ENCODE measurements around the gene DYNLT4. TPM values are rescaled to one million over a fixed set of nuclear protein-coding genes. Genes with fewer than 3 reads are reported as not detected.
"Not testable (repeated sequence)": the region's sequence is repeated elsewhere in the genome, so short reads cannot be mapped to it uniquely, and the experiment has no call there.

The DYNLT4 gene
- polyA plus RNA-seq, result not detected

DNA sequence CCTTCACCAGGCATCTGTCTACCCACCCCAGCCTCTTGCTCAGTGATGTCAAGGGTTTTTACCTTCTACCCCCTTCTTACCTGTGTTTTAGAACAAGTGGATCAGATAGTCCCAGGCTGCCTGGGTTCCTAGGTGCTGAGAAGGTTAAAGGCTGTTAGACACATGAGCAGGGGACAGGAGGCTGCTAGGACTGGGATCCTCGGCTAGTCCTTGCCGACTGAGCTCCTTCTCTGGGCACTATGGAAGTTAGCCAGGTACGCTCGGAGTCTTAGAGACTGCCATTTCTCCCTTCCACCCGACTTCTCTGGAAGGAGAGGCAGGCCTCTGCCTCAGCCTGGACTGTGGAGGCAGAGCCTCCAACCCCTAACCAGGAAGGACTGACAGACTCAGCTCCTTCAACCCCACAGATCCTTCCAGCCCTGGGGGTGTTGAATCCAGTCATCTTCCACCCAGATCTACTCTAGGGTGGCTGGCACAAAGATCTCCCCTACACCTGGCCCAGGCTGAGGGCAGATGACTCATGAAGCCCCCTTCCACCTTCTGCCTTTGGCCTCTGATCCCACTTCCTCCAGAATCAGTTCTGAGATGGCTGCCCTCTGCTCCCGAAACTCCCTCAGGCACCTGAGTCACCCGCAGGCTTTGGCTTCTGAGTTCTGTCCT lies at the start of gene DYNLT4:
TSS of gene DYNLT4 (minus strand) at position 648 of the 660 bp plus-strand sequence. CDS start 683 bp downstream, outside the sequence.
- H3K27me3 Mint-ChIP-seq, result no peaks in the 10 kb centered on the region
- no peaks in the 10 kb centered on the region for H3K9me3 Mint-ChIP-seq
- peak within 1 kb of the TSS; percentile 64 to 92 (median 81) for H3K4me3 Mint-ChIP-seq
- H3K27ac Mint-ChIP-seq, result peak within 1 kb of the TSS; percentile 97 to 99 (median 99)
- H3K36me3 Mint-ChIP-seq, result peaks cover 1% of the 10 kb centered on the region
- H3K4me1 Mint-ChIP-seq, result peaks cover 36 to 53% (median 45%) of the 10 kb centered on the region in 3 donors

DNA sequence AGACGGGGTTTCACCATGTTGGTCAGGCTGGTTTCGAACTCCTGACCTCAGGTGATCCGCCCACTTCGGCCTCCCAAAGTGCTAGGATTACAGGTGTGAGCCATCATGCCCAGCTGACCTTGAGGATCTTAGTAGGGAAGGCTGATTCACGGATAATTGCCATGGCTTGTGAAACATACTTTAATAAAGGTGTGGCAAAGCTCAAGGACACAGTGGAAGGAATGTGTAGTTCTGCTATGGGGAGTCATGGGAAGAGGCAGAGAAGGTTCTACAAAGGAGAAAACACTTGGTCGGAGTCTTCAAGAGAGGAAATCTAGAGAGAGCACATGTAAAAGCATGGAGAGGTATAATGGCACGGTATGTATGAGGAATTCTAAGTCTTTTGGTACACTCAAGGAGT lies 48.6 kb upstream of the DYNLT4 start:
- H3K27ac Mint-ChIP-seq, result peak overlapping the region in 1 of 3 donors; percentile 72
- H3K9me3 Mint-ChIP-seq, result no peaks in the 10 kb centered on the region
- peaks cover 6 to 12% (median 8%) of the 10 kb centered on the region in 3 donors for H3K4me1 Mint-ChIP-seq

GRCh38 chr1:44854970-44855369 lies 47.8 kb upstream of the DYNLT4 start:
- H3K4me3 Mint-ChIP-seq, result no peak overlapping the region
- peaks cover 0 to 7% (median 4%) of the 10 kb centered on the region in 3 donors for H3K4me1 Mint-ChIP-seq
- H3K36me3 Mint-ChIP-seq, result peaks cover 15% of the 10 kb centered on the region
- no peak overlapping the region for H3K27ac Mint-ChIP-seq
- H3K9me3 Mint-ChIP-seq, result no peaks in the 10 kb centered on the region
- no peaks in the 10 kb centered on the region for H3K27me3 Mint-ChIP-seq

More for the DNA sequence above, 48.6 kb upstream of the DYNLT4 start:
- Mint-ChIP-seq H3K4me3 (no peak overlapping the region), H3K27me3 (no peaks in the 10 kb centered on the region), H3K36me3 (peaks cover 17% of the 10 kb centered on the region)

GRCh38 chr1:44853201-44853600 lies 46.0 kb upstream of the DYNLT4 start:
- Mint-ChIP-seq H3K36me3 (peaks cover 21% of the 10 kb centered on the region), H3K27ac (peak overlapping the region in 1 of 3 donors; percentile 82)

DNA sequence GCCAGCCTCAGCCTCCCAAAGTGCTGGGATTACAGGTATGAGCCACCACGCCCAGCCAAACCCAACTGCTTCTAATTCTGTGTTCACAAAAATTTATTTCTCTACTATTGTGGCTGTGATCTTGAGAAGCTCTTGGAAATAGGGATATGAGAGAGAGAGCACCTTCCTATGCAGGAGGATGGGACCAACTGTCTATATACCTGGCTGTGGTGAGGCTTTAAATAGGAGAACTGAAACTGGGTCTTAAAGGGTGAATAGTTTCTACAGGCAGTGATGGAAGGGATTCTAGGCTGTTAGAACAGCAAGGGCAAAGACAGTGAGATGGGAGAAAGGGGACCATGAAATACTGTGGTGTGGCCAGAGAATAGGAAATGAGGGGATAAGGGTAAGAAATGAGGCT lies 44.2 kb upstream of the DYNLT4 start:
- H3K9me3 Mint-ChIP-seq, result no peaks in the 10 kb centered on the region
- no peaks in the 10 kb centered on the region for H3K27me3 Mint-ChIP-seq
- H3K4me1 Mint-ChIP-seq, result peaks cover 0 to 7% (median 4%) of the 10 kb centered on the region in 3 donors
- H3K27ac Mint-ChIP-seq, result no peak overlapping the region
- H3K36me3 Mint-ChIP-seq, result peaks cover 28% of the 10 kb centered on the region
- no peak overlapping the region for H3K4me3 Mint-ChIP-seq

More at GRCh38 chr1:44853201-44853600, 46.0 kb upstream of the DYNLT4 start:
- no peaks in the 10 kb centered on the region for H3K27me3 Mint-ChIP-seq
- H3K4me1 Mint-ChIP-seq, result peaks cover 0 to 7% (median 4%) of the 10 kb centered on the region in 3 donors
- no peaks in the 10 kb centered on the region for H3K9me3 Mint-ChIP-seq
- H3K4me3 Mint-ChIP-seq, result no peak overlapping the region

- Mint-ChIP-seq H3K36me3 (peaks cover 22% of the 10 kb centered on the region), H3K4me1 (peaks cover 0 to 7% (median 4%) of the 10 kb centered on the region in 3 donors), H3K9me3 (no peaks in the 10 kb centered on the region), H3K27ac (no peak overlapping the region), H3K4me3 (no peak overlapping the region), H3K27me3 (no peaks in the 10 kb centered on the region)
Observed at GRCh38 chr1:44849575-44850132, 42.5 kb upstream of the DYNLT4 start.

GRCh38 chr1:44848456-44849181 lies 41.5 kb upstream of the DYNLT4 start:
- Mint-ChIP-seq H3K27ac (no peak overlapping the region), H3K9me3 (no peaks in the 10 kb centered on the region), H3K27me3 (no peaks in the 10 kb centered on the region), H3K36me3 (peaks cover 20% of the 10 kb centered on the region), H3K4me3 (no peak overlapping the region), H3K4me1 (peaks cover 0 to 7% (median 6%) of the 10 kb centered on the region in 3 donors)

DNA sequence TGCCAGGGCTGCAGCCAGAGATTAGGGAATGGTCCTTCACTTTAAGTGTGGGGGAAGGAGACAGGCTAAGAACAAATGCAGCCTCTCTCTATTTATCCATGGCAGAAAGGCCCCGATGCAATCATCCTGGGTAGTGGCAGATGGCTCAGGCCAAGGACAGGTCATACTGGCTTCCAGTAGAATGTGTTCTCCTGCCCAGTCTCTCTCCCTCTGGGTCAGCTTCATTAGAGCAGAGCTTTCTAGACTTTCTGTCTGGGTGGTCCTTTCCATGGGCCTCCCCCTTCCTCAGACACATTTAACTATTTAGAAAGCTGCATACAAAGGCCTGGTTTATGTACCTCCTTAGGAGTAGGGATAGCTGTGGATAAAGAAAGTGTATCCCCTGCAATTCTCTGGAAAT lies 40.7 kb upstream of the DYNLT4 start:
- peaks cover 17% of the 10 kb centered on the region for H3K36me3 Mint-ChIP-seq
- no peaks in the 10 kb centered on the region for H3K9me3 Mint-ChIP-seq
- H3K4me1 Mint-ChIP-seq, result peaks cover 0 to 6% (median 5%) of the 10 kb centered on the region in 3 donors
- no peak overlapping the region for H3K27ac Mint-ChIP-seq
- H3K4me3 Mint-ChIP-seq, result no peak overlapping the region
- no peaks in the 10 kb centered on the region for H3K27me3 Mint-ChIP-seq

DNA sequence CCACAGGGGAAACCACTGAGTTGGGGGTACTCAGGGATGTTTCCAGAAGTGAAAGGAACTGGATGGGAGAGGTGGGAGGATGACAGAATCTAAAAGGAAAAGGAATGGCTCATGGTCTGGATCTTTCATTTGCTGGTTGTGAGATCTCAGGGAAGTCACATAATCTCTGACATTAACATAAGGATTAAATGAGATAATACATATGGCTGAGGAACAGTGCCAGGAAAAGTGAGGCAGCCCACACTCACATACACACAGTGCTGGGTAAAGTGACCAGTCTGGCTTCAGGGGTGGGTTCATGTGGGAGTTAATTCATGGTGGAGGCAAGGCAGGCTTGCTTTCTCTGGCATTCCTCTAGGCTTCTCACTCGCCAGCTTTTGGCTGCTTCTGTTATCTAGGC lies 39.8 kb upstream of the DYNLT4 start:
- Mint-ChIP-seq H3K4me3 (no peak overlapping the region), H3K9me3 (no peaks in the 10 kb centered on the region), H3K4me1 (peaks cover 0 to 10% (median 10%) of the 10 kb centered on the region in 3 donors), H3K27ac (peak overlapping the region in 2 of 3 donors; percentile 39 to 53), H3K36me3 (peaks cover 15% of the 10 kb centered on the region), H3K27me3 (peaks cover 6% of the 10 kb centered on the region)

- peaks cover 8% of the 10 kb centered on the region for H3K36me3 Mint-ChIP-seq
- H3K27me3 Mint-ChIP-seq, result peaks cover 17% of the 10 kb centered on the region
- peak within 1 kb of the TSS in 1 of 3 donors; percentile 1 for H3K27ac Mint-ChIP-seq
- H3K4me3 Mint-ChIP-seq, result peak within 1 kb of the TSS; percentile 35 to 71 (median 46)
- peaks cover 0 to 7% (median 4%) of the 10 kb centered on the region in 3 donors for H3K4me1 Mint-ChIP-seq
- no peaks in the 10 kb centered on the region for H3K9me3 Mint-ChIP-seq
Observed at GRCh38 chr1:44842862-44843655, 35.9 kb upstream of the DYNLT4 start, which contains the start of gene PTCH2. Gene PTCH2, minus strand, starts transcription at chr1:44843253. Its CDS starts 321 bp downstream, at chr1:44842932.

DNA sequence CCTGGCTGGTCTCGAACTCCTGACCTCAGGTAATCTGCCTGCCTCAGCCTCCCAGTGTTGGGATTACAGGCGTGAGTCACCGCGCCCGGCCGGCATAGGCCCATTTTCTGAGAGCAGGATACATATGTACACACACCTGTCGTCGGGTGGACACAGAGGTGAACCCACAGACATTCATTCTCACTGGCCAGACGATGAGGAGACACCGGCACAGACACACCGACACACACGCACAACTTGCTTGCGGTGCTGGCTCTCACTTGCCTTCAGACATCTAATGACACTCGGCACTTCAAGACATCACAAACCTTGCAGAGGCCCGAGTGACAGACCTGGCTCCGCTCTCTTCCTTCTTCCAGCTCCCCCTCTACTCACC lies 35.3 kb upstream of the DYNLT4 start:
- H3K27me3 Mint-ChIP-seq, result peaks cover 17% of the 10 kb centered on the region
- peaks cover 0 to 7% (median 4%) of the 10 kb centered on the region in 3 donors for H3K4me1 Mint-ChIP-seq
- H3K27ac Mint-ChIP-seq, result no peak overlapping the region
- no peaks in the 10 kb centered on the region for H3K9me3 Mint-ChIP-seq
- H3K36me3 Mint-ChIP-seq, result peaks cover 8% of the 10 kb centered on the region
- peak overlapping the region in 3 of 4 donors; percentile 8 to 71 (median 35) for H3K4me3 Mint-ChIP-seq

DNA sequence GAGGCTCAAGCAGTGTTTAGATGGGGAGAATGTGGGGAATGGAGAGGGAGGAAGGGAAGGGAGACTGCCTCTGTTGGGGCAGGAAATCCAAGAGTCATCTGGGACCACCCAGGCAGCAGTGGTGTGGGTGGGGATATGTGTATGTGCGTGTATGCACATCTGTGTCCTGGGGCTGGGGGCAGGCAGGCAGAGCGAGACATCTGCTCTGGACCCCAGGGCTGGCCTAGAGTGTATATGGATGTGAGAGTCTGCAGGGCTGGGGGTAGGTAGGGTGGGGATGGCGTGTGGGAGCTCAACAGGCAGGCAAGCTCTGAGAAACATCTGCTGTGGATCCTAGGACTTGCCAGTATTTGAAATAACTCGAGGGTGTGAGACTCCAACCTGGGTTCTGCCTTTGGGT lies 32.4 kb upstream of the DYNLT4 start:
- no peaks in the 10 kb centered on the region for H3K9me3 Mint-ChIP-seq
- H3K27ac Mint-ChIP-seq, result peak overlapping the region in 1 of 3 donors; percentile 13
- peaks cover 2% of the 10 kb centered on the region for H3K36me3 Mint-ChIP-seq
- peaks cover 17% of the 10 kb centered on the region for H3K27me3 Mint-ChIP-seq
- H3K4me3 Mint-ChIP-seq, result no peak overlapping the region
- H3K4me1 Mint-ChIP-seq, result peaks cover 6 to 16% (median 13%) of the 10 kb centered on the region in 3 donors

DNA sequence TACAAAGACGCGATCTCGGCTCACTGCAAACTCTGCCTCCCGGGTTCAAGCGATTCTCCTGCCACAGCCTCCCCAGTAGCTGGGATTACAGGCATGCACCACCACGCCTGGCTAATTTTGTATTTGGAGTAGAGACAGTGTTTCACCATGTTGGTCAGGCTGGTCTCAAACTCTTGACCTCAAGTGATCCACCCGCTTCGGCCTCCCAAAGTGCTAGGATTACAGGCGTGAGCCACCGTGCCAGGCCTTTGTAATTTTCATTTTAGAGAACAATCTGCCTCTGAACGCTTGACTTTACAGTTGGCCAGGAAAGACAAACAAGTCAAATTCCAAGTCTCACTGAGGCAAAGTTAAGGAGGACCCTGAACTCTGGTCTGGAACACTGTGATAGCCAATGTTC lies 31.1 kb upstream of the DYNLT4 start:
- H3K36me3 Mint-ChIP-seq, H3K4me3 Mint-ChIP-seq, H3K27ac Mint-ChIP-seq, H3K9me3 Mint-ChIP-seq: not testable (repeated sequence)
- Mint-ChIP-seq H3K27me3 (peaks cover 17% of the 10 kb centered on the region), H3K4me1 (peaks cover 6 to 18% (median 14%) of the 10 kb centered on the region in 3 donors)

All from IgD-negative memory B cell (primary cell).